ENCODE results near the gene KCTD14. TPM values are rescaled to one million over a fixed set of nuclear protein-coding genes. Genes with fewer than 3 reads are reported as not detected.

The KCTD14 gene
- total and polyA plus RNA-seq, 9 of the 15 experiments (the other 6 are each of a cell fraction or from before 2014, with no cell fraction given): 0.04 to 0.30 (median 0.11) TPM; not detected in 2

DNA sequence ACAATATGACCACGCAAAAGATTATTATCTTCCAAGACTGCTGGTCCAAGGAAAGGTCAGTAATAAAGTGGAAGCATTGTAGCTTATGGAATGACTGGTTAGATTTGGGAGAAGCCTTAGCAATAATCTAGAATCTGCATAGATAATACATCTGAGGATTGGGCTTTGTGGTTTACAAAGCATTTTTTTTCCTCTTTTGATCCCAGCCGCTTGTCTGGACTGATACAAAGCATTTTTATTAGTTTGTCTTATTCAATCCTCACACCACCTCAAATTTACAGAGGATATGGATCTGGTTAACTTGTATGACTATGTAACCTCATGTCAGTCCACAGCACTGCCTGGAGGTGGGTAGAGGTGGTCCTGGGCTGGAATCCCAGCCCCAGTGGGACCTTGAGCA lies 39.6 kb upstream of the KCTD14 start:
- DNase-seq (ENCODE audit: extremely low read depth in 1 of 4, low spot score in 3 of 4): peak in 1 of 4 experiments; percentile 3
- peak; percentile 11 for FAIRE-seq
- H3K9me3 ChIP-seq (replicated peaks; ENCODE audit: control insufficient read depth, insufficient read depth, low read depth, low read length): no peaks in the 10 kb centered on the region
- H3K27me3 ChIP-seq (ENCODE audit: control insufficient read depth in 2 of 2, insufficient read depth in 2 of 2, low read length in 2 of 2): no peaks in the 10 kb centered on the region
- H3K79me2 ChIP-seq (ENCODE audit: control insufficient read depth, insufficient read depth, low read length): no peaks in the 10 kb centered on the region
- BruUV-seq (replicated peaks): no TSS peak
- TF ChIP-seq, protein P1, sequence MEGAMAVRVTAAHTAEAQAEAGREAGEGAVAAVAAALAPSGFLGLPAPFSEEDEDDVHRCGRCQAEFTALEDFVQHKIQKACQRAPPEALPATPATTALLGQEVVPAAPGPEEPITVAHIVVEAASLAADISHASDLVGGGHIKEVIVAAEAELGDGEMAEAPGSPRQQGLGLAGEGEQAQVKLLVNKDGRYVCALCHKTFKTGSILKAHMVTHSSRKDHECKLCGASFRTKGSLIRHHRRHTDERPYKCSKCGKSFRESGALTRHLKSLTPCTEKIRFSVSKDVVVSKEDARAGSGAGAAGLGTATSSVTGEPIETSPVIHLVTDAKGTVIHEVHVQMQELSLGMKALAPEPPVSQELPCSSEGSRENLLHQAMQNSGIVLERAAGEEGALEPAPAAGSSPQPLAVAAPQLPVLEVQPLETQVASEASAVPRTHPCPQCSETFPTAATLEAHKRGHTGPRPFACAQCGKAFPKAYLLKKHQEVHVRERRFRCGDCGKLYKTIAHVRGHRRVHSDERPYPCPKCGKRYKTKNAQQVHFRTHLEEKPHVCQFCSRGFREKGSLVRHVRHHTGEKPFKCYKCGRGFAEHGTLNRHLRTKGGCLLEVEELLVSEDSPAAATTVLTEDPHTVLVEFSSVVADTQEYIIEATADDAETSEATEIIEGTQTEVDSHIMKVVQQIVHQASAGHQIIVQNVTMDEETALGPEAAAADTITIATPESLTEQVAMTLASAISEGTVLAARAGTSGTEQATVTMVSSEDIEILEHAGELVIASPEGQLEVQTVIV (CRISPR knock-in tag; IDR thresholded peaks at IDR 0.05; ENCODE audit: borderline replicate concordance): 0 out of 2 replicates have a peak, but pooled peaks have one; percentile 15
- TF ChIP-seq KLF10 (CRISPR knock-in tag; IDR thresholded peaks at IDR 0.05): no peak
- H4K20me1 ChIP-seq (replicated peaks; ENCODE audit: control insufficient read depth, insufficient read depth, low read length): no peaks in the 10 kb centered on the region
- peaks cover 4% of the 10 kb centered on the region; the same call in 2 of the 3 replicates for H3K36me3 ChIP-seq (ENCODE audit: control insufficient read depth, insufficient read depth, low read length)
- WGBS (ENCODE audit: insufficient coverage, low coverage, missing lambda C conversion rate): 6% methylated on average over 2 of the region's 2 CpGs
- H3K4me3 ChIP-seq: no peak overlapping the region
- in situ Hi-C loops (cut with MboI): no loop called here
- POLR2A ChIA-PET: interaction anchor here (1.1 to 2.4 kb wide), 2 partner anchors 14 to 16 kb away, joined by 5 to 7 read pairs; partner anchors contain the start of gene NDUFC2
- no peaks in the 10 kb centered on the region for H3K9me1 ChIP-seq (ENCODE audit: control insufficient read depth, insufficient read depth, low read length)
- H3K4me1 ChIP-seq (replicated peaks in 1 of 2; ENCODE audit: control insufficient read depth in 2 of 2, insufficient read depth in 2 of 2, low read length in 2 of 2): peaks cover 13 to 20% of the 10 kb centered on the region in 2 experiments
- CTCF ChIA-PET (ENCODE audit: low intra/inter-chr PET ratio): interaction anchor here (0.5 kb wide), 1 partner anchor 590 kb away, joined by 3 read pairs; no protein-coding TSS in a partner anchor
- no peak overlapping the region for H3K9ac ChIP-seq (ENCODE audit: insufficient read depth in 1 of 2, low read depth in 2 of 2, low read length in 2 of 2)
- no peak overlapping the region for H3K27ac ChIP-seq (ENCODE audit: extremely low read depth, low read depth, low read length)
- no peak overlapping the region for H3K4me2 ChIP-seq (ENCODE audit: insufficient read depth, low read length)
- H2AFZ ChIP-seq (ENCODE audit: low read depth, low read length): no peak overlapping the region
- ATAC-seq: no peak
- intact Hi-C loops (cut with micrococcal nuclease): no loop called here
